NCI-H146 treated with DMSO at 0.1 percent for 48 hours (cell line): ENCODE data around the gene NSD2.
"Not testable (repeated sequence)": the region's sequence is repeated elsewhere in the genome, so short reads cannot be mapped to it uniquely, and the experiment has no call there.

Source experiments
- DNase-seq: peaks from one replicate; lab custom pipeline; 2025; ENCODE audit not compliant: unreplicated experiment; lab: John Stamatoyannopoulos, UW

The NSD2 gene

DNA sequence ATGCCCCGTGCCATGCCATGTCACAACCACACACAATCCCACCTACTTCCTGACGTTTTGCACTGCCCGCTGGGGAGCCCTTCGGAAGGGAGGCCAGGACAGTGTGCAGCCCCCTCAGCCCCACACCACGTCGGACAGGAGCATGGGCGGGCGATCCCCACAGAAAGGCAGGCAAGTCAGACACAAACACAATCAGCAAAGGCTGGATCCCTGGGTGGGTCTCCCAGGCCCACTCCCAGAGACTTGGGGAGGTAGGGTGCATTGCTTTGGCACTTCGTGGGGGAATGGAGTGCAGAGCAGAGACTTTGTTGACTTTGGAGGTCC, 29.3 kb upstream of the NSD2 start:
- DNase-seq: no peak

DNA sequence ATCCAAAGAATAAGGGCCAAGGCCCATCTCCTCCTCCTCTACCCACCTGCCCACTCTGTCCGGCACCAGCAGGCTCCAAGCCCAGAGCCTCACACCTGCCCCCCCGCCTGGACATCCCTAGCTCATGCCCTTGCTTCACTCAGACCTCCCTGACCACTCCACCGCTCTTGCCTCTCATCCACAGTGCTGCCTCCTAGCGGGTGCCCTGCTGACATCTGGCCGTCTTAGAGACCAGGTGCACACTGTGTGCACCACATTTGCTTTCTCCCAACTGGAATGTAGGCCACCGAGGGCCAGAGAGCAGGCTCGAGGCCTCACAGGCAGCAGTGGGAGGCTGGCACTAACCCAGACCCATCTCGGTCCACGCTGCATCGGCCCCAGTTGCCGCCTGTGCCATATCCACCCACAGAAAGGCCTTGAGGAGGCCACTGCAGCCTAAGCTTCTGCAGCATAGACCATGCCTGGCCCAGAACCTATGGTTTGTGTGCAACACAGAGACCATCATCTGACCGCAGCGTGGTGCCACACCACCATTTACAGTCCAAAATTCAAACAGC, 28.8 kb upstream of the NSD2 start:
- no peak for DNase-seq

DNA sequence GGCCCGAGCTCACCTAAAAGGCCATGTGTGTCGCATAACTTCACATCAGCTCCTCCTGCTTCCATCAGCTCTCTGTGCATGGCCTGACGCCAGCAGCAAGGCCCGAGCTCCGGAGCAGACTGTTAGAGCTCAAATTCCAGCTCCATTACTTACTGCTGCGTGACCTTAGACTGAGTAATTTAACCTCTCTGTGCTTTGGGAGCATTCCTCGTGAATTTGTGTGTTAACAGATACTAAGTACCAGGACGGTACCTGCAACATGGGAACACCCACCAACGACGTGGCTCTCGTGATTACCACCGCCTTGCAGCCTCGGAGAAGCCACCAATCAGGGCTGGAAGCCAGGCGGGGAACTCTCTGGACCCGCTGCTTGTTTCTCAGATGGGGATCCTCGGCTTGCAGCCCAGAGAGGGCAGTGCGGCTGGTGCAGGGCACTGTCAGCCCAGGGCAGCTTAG, 28.2 kb upstream of the NSD2 start:
- no peak for DNase-seq

DNA sequence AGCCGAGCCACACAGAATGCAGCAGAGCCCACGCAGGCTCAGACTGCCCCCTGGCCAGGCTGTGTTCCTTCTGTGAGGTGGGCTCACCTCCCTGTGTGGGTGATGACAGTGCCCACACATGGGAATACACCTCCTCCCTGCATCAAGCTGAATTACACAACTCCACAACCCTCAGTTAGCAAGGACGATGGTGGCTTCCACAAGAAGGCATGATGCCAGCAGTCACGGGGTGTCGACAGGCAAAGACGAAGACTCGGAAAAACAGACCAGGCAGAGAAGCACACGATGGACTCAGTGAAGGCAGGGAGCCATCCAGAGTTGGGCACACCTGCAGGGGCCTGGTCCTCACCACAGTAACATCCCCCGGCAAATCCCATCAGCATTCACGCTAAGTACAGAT, 27.3 kb upstream of the NSD2 start:
- no peak for DNase-seq

DNA sequence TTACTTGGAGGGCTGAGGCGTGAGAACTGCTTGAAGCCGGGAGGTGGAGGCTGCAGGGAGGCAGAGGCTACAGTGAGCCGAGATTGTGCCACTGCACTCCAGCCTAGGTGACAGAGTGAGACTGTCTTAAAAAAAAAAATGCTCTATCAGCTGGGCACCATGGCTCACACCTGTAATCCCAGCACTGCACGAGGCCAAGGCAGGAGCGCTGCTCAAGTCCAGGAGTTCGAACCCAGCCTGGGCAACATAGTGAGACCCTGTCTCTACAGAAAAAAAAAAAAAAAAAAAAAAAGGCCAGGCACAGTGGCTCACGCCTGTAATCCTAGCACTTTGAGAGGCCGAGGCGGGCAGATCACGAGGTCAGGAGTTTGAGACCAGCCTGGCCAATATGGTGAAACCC, 26.6 kb upstream of the NSD2 start:
- DNase-seq: not testable (repeated sequence)

DNA sequence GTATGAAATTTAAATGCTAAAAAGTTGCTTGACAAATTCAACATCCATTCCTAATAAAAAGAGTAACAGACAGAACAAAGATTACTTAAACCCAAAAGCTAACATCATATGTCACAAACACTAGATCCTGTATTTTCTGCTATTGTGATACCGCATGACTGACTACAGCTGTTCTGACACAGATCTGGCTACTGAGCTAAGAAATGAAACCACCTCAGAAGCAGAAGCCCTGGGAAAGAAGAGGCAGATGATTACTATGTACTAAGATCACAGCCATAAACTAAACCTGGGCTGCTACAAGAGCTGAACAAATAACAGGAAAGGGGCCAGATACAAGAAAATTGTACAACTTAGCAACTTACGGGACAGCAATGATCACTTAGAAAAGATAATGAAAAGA, 24.6 kb upstream of the NSD2 start:
- DNase-seq: no peak

DNA sequence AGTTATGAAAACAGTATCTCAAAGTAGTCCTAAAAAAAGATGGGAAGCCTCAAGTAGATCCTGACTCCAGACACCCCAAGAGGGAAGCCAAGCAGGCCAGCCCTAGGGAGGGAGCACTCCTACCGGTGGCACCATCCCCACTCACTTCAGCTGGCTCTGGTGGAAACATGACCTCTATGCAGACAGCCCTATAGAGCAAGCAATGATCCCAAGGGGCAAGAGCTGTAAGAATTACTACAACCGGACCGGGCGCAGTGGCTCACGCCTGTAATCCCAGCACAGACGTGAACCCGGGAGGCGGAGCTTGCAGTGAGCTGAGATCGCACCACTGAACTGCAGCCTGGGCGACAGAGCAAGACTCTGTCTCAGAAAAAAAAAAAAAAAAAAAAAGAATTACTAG, 20.9 kb upstream of the NSD2 start:
- DNase-seq: no peak

DNA sequence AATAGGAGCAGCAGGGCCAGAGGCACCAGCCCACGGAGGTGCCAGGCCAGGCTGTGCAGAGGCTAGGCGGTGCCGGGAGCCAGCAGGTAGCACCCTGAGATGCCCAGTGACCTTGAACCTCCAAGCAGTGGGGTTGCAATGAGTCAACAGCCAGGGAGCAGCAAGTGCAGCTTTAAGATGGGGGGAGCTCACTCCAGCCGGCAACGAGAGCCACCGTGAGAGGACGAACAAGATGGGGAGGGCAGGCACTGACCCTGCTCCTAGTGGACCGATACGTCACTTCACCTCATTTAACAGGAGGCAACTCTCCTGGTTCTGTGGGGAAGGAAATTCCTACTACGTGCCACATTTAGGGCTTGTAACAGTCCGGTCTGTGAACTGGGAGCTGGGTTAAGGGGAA, 20.0 kb upstream of the NSD2 start:
- no peak for DNase-seq

DNA sequence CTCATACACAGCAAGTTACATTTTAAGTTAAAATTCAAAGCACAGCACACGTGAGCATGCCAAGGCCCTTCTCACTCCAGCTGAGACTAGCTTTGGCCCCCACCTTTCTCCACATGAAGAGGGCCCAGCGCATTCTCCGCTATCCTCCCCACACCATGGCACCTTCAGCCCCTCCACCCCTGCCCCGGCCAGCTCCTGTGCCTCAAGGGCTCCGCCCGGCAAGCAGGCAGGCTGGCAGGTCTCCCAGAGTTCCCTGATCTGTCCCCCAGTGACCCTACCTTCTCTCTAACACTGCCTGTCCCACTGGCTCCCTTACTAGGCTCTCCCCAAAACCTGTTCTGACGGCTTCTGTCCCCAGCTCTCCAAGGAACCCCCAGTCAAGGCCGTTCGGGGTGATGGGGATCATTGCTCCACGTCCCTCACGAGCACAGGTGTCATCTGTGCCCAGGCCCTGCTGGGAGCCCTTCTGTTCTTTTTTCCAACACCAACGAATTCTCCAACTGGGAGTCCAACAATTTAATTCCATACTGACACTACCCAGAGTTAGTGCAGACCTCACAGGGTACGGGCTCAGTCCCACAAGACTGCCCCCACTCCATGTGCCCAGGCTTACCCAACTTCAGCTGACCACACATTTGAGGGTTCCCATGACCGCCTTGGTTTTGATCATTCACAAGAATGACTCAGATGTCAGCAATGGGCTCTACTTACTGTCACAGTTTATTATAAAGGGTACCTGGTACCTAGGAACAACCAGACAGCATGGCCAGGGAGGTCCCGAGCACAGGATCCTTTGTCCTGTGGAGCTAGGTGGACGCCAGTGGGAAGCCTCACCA, 19.4 kb upstream of the NSD2 start:
- no peak for DNase-seq

DNA sequence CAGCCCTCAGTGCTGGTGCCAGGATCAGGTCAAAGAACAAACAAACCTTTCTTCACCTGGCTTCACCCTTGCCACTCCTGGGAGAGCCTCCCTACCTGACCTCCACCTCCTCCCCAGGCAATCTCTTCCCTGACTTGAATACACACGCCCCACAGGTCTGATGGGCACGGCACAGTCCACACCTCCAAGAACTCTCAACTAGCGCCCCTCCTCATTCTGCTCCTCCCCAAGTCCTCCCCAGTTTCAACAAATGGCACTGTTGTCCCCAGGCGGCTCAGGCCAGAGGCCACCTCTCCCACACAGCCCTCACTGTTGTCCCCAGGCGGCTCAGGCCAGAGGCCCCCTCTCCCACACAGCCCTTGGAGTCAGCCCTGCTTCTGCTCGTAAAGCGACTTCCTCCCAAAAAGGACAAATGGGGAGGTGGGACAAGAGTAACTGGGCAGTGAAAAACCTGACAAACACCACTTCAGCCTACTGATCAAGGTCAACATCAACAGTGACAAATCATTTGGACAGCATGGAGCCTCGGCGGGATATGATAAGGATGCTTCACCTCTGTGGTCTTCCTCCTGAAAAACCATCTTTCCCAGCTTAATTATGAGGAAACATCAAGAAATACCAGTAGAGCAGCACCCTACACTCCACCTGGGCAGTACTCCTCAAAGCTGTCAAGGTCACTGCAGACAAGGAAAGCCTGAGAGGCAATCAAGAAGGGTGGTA, 18.1 kb upstream of the NSD2 start:
- no peak for DNase-seq

DNA sequence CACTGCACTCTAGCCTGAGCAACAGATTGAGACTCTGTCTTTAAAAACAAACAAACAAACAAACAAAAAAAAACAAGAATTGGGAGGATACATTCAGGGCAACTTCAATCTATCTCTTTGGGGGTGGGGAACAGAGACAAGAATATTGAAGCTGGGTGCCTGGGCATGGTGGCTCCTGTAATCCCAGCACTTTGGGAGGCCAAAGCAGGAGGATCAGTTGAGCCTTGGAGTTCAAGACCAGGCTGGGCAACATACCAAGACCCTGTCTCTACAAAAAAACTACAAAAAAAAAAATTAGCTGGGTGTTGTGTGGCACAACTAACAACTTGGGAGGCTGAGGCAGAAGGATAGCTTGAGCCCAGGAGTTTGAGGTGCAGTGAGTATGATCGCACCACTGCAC, 16.4 kb upstream of the NSD2 start:
- no peak for DNase-seq

DNA sequence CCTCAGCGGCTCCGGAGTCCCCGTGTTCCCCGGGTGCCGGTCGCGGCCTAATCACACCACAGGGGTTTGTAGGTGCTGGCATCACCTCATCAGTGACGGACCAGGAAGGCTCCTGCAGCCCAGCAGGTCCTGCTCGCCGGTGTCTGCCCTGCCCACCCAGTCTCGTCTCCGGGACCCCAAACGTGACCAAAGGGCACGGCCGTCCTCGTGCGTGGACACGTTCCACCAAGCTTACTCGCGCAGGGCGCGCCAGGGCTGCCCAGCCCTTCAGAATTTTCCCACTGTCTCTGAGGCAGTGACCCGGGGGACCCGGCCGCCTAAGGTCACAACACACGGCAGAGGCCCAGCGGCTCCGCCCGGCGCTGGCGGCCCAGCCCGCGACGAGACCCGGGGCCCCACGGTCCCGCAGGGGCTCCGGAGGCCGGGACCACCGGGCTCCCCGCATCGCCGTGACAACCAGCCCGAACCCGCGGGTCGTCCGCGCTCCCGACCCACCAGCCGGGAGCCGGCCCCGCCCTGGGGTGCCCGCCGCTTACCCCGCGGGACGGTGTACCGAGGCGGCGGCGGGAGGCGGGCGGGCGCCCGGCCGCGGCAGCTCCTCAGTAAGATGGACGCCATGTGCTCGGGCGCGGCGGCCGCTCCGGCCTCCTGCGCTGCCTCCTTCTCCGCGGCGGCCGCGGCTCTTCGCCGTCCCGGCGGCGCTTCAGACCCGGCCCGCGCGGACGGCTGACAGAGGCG, 15.7 kb upstream of the NSD2 start:
- DNase-seq: no peak

DNA sequence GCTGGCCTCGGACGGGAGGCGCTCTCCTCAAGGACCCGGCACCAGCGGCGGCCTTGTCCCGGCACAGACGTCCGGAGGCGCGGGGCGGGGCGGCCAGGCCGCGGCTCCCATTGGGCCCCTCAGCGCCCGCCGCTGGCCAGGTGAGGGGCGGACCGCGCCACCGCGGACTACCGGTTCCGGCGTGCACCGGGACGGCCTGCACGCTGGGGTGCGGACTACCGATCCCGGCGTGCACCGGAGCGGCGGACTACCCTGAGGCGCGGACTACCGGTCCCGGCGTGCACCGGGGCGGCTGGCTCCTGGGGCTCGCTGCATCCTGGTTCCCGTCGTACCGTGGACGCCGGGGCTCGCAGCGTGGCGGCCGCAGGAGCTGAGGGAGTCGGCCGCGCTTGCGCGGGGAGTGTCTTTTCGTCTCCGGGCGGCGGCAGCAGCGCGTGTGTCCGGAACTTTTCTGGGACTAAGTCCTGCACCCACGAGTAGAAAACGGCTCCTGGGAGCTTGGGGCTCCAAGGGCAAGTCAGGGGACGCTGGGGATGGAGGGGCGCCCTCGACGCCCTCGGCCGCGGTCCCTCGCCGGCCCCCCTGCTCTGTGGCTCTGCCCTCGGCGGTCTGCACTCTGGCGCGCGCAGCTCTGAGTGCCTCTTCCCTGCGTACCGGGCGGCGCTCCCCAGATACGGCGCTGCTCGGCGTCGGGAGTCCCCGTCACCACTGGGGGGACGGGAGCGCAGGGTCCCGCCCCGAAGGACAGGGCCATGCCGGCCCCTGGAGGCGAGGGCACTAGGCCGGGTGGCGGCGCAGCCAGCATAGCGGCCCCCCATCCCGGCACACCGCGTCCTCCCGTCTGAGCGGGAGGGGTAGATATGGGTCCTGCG, 14.9 kb upstream of the NSD2 start, which contains the start of gene LETM1:
Gene LETM1, minus strand, starts transcription at position 86 of the 872 bp plus-strand sequence. CDS start 206 bp downstream, outside the sequence.
- peak; percentile 82 for DNase-seq

DNA sequence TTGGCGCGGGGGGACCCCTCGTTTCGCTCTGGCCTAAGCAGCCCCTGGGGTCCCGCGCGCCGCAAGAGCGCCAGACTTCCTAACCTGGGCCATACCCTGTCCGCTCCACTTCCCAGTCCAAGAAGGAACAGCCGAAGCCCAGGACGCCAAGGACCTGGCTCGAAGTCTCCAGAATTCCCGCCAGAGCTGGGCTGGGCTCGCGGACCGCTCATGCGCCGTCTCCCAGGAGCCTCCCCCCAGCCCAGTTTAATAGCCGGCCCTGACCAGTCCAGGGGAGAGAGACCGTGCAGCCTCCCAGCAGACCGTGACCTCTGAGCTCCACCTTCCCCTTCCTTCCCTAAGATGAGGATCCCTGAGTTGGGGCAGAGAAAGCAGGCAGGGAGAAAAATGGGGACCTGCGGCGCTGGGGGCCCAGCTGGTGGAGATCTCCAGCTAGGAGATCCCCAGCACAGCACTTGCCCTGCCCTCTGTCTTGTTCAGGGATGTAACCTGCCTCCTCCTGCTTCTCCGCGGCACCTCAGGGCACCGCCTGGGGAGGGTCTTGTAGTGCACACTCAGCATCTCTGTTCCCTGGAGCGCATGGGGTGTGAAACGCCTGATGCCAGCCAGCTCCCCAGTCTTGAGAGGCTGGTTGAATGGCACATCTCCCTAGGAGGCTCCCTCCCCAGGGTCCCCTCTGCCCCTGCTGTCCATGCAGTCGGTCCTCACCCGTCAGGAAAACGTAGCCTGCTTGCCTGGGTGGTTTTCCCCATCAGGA, 14.1 kb upstream of the NSD2 start:
- DNase-seq: no peak

DNA sequence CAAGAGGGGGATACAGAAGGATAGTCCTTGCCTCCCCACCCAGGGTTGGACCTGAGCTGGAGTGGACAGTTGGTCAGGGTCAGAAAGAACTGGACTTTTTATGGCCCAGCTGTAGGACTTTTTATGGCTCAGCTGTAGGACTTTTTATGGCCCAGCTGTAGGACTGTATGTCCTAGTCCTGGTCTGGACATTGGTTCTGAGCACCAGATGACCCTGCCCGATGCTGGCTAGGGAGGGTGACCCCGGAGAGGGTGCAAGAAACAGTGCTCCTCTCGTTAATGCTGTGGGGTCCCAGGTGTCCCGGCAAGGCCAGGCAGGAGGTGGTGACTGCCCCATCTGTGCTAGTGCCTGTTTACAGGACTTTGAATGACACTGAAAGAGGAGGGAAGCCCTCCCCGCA, 13.3 kb upstream of the NSD2 start:
- no peak for DNase-seq

DNA sequence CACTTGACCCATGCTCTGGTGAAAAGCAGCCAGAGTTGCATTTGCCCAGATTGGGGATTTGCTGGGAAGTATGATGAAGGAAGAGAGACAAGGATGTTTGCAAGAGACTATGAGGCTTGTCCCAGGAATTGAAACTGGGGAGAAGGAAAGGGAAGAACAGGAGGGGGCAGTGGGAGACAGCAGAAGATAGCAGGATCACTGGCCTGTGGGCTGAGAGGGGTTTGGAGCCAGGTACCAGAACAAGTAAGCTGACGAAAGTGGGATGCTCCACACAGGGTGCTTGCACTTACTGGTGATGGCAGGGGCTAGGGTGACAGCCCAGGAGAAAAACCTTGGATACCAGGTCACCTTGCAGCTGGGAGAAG, 11.8 kb upstream of the NSD2 start:
- DNase-seq: no peak

DNA sequence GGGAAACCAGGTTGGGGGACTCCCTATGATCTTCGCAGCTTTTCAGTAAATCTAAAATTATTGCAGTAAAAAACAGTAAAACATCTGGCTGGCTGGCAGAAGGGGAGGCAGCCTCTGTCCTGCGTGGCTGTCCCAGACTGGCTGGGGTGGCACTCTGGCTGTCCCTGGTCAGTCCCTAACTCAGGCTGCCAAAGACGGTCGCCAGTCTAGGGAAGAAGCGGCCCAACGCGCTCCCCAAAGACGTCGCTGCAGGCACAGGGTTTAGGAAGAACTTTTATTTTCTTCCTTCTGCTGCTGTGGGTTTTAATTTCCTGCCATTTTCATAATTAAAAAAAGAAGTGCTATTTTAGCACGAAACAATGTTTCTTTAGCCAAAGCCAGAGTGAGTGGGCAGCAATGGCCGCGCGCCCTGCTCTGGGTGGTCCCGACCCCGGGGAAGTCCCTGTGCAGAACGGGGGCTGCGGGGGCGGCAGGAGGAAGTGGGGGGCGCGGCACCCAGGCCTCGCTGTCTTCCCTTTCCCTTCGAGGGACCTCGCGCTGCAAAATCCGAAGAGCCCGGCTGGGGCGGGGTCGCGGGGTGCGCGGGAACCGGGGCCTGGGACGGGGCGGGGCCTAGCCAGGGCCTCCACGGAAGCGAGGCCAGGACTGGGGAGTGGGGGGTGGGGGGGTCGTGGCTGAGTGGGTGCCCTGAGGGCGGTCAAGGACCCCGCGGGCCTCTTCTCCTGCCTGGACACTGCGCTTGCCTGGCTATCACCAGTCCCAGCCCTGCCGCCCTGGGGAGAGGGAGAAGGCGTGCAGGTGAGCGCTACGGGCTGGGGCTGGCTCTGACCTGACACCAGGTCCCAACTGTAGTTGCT, 8.9 kb upstream of the NSD2 start:
- DNase-seq: no peak

DNA sequence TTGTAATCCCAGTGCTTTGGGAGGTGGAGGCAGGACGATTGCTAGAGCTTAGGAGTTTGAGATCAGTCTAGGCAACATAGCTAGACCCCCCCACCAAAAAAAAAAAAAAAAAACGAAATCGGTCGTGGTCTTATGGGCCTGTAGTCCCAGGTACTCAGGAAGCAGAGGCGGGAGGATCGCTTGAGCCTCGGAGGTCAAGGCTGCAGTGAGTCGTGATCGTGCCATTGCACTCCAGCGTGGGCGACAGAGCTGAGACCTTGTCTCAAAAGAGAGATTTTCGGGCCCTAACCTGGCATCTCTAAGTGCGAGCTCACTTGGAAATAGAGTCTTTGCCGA, 8.3 kb upstream of the NSD2 start:
- no peak for DNase-seq
